Activated B cell treated with CpG ODN at 0.5 μM for 24 hours (primary cell): ENCODE measurements around the gene CROCC. TPM values are rescaled to one million over a fixed set of nuclear protein-coding genes. Genes with fewer than 3 reads are reported as not detected.
"Not testable (repeated sequence)": the region's sequence is repeated elsewhere in the genome, so short reads cannot be mapped to it uniquely, and the experiment has no call there.

Experiments
- ATAC-seq: fragments of 200-7000 bp; cut with Tn5 transposase; one replicate; pipeline ENCODE4 v1.10.0; 2021; ENCODE audit warnings: low read depth, mild to moderate bottlenecking, moderate library complexity
- CTCF ChIA-PET: fragments of 350-600 bp; sonication (Branson Sonifier 250); formaldehyde crosslinking; loops from one replicate; lab custom pipeline; 2021; ENCODE audit warnings: antibody characterized with exemption; lab: Charles Lee
- POLR2A ChIA-PET: fragments of 350-600 bp; sonication (Branson Sonifier 250); formaldehyde crosslinking; loops from one replicate; lab custom pipeline; 2021; ENCODE audit warnings: antibody characterized with exemption; lab: Charles Lee
- DNase-seq: peaks from one replicate; pipeline ENCODE4 v3.0.0; 2022
- H3K27ac Mint-ChIP-seq: one replicate; pipeline ENCODE4 v1.8.0; 2020; ENCODE audit warnings: mixed read lengths
- H3K27me3 Mint-ChIP-seq: one replicate; pipeline ENCODE4 v1.8.0; 2021; ENCODE audit warnings: mixed read lengths
- H3K36me3 Mint-ChIP-seq: one replicate; pipeline ENCODE4 v1.8.0; 2021; ENCODE audit warnings: low read depth, mixed read lengths
- H3K4me1 Mint-ChIP-seq: one replicate; pipeline ENCODE4 v1.8.0; 2021; ENCODE audit warnings: mixed read lengths
- H3K4me3 Mint-ChIP-seq: one replicate; pipeline ENCODE4 v1.8.0; 2020; ENCODE audit warnings: mild to moderate bottlenecking, mixed read lengths
- H3K9me3 Mint-ChIP-seq: one replicate; pipeline ENCODE4 v1.8.0; 2020; ENCODE audit warnings: mixed read lengths
- intact Hi-C: fragments of 100-400 bp; cut with micrococcal nuclease; formaldehyde crosslinking; loops from one replicate; pipeline ENCODE4 v1.15.1; 2024
- total RNA-seq: library from RNA; stranded (reverse); gene quantifications from 2 replicates; pipeline ENCODE4 v1.2.3, GENCODE V29; 2022
- TF ChIP-seq, protein P1 (sequence below): fragments of 200-600 bp; IDR thresholded peaks from one replicate; pipeline ENCODE4 v1.8.0; 2022; ENCODE audit warnings: antibody characterized with exemption, mild to moderate bottlenecking

The CROCC gene
- total RNA-seq, 1 donor from 2014 or later, result 30.4 TPM

DNA sequence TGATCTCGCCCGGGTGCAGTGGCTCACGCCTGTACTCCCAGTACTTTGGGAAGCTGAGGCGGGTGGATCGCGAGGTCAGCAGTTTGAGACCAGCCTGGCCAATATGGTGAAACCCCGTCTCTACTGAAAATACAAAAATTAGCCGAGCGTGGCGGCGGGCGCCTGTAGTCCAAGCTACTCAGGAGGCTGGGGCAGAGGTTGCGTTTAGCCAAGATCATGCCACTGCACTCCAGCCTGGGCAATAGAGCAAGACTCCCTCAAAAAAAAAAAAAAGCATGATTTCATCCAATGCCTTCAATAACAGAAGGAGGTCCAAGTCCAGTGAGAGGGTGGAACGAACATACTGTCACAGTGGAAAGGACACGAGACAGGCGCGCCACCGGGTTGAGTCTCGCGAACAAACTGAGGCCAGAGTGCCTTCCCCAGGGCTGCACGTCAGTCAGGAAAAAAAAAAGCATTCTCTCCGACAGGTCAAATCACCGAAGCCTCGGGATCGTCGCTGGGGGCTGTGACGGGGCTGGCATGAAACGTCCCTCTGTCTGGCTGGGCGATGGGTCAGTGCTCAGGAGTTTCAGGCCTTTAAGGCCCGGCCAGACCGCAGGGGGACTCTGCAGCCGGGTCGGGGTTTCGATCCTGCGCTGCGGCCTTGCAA is 8.4 kb upstream of the CROCC start:
- no peak for ATAC-seq
- Mint-ChIP-seq H3K4me3 (peak overlapping the region; percentile 78), H3K27me3 (no peaks in the 10 kb centered on the region), H3K27ac (peak overlapping the region; percentile 73), H3K9me3 (no peaks in the 10 kb centered on the region), H3K36me3 (no peaks in the 10 kb centered on the region), H3K4me1 (peaks cover 29% of the 10 kb centered on the region)
- intact Hi-C loops, result loop anchor here (1.0 to 2.0 kb wide), 2 partner anchors 8 to 47 kb away; no protein-coding TSS in a partner anchor
- ChIA-PET CTCF (no interaction called here), POLR2A (interaction anchor here (0.6 to 1.2 kb wide), 6 partner anchors 8 to 696 kb away, joined by 3 to 9 read pairs (median 4); no protein-coding TSS in a partner anchor)
- TF ChIP-seq, protein P1, sequence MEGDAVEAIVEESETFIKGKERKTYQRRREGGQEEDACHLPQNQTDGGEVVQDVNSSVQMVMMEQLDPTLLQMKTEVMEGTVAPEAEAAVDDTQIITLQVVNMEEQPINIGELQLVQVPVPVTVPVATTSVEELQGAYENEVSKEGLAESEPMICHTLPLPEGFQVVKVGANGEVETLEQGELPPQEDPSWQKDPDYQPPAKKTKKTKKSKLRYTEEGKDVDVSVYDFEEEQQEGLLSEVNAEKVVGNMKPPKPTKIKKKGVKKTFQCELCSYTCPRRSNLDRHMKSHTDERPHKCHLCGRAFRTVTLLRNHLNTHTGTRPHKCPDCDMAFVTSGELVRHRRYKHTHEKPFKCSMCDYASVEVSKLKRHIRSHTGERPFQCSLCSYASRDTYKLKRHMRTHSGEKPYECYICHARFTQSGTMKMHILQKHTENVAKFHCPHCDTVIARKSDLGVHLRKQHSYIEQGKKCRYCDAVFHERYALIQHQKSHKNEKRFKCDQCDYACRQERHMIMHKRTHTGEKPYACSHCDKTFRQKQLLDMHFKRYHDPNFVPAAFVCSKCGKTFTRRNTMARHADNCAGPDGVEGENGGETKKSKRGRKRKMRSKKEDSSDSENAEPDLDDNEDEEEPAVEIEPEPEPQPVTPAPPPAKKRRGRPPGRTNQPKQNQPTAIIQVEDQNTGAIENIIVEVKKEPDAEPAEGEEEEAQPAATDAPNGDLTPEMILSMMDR, result no peak
- no peak for DNase-seq

DNA sequence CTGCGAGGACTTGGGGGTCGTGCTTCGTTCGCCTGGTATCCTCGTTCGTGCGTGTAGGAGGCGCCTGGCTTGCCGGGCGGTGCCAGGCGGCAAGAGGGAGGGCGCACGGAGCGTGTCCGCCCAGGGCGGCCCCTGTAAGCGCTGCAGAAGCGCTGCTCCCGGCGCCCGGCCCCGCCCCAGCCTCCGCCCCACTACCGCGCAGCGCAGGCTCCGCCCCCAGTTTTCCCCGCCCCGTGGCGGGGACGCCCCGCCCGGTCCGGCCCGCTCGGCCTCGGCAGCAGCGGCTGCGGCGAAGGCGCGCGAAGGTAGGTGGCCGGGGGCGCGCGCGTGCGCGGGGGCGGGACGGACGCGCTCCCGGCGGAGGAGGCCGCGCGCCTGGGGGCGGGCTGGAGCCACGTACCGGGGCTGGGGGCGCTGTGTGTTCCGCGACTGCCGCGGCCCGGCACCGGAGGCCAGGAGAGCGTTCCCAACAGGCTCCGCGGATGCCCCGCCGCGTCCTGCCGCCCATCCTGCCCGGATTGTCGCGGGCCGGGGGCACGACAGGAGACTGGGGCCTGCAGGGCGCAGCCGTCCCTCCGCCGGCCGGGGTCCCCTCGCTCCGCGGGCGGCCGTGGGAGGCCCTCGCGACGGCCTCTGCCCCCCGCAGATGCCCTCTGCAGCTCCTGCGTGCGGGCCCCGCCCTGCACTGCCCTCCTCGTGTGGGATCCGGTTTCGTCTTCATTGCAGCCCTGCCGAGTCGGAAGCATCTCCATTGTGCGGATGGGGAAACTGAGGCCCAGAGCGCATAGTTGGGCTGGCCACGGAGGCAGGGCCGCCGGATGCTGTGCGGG is 7.7 kb upstream of the CROCC start:
- Mint-ChIP-seq H3K4me1 (peaks cover 29% of the 10 kb centered on the region), H3K4me3 (peak overlapping the region; percentile 84), H3K9me3 (no peaks in the 10 kb centered on the region), H3K27ac (peak overlapping the region; percentile 73), H3K27me3 (no peaks in the 10 kb centered on the region), H3K36me3 (no peaks in the 10 kb centered on the region)
- ChIA-PET POLR2A (interaction anchor here (1.0 to 1.3 kb wide), 3 partner anchors 9 to 10 kb away, joined by 3 to 14 read pairs (median 9); no protein-coding TSS in a partner anchor), CTCF (no interaction called here)
- intact Hi-C loops, result loop anchor here (1.0 to 2.0 kb wide), 3 partner anchors 9 to 139 kb away; no protein-coding TSS in a partner anchor
- peak; percentile 98 for ATAC-seq
- TF ChIP-seq, protein P1, result no peak
- DNase-seq, result peak; percentile 89

DNA sequence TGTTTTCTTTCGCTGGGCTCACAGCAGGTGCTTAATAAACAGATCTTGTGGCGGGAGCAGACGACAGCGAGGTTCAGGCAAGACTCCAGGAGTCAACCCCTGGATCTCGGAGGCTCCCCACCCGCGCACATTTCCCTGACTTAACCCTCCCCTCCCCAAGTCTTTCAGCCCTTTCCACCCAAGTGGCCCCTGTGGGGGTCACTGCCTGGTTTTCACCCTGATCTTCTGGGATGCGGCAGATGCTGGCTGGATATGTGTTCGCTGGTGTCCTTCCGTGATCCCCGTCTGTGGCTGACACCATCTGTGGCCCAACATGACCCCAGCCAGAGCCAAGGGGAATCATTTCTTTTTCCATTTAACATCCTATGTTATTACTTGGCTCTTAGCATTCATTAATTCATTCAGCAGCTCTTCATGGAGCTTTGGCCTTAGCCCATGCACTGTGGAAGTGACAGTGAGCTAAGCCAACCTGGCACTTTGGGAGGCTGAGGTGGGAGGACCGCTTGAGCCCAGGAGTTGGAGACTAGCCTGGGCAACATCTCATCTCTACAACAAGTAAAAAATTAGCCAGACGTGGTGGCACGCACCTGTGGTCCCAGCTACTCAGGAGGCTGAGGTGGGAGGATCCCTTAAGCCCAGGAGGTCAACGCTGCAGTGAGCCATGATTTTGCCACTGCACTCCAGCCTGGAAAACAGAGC is 6.7 kb upstream of the CROCC start:
- DNase-seq, H3K27ac Mint-ChIP-seq, ATAC-seq, H3K9me3 Mint-ChIP-seq, H3K36me3 Mint-ChIP-seq, H3K27me3 Mint-ChIP-seq: not testable (repeated sequence)
- POLR2A ChIA-PET, result interaction anchor here (1.3 kb wide), 1 partner anchor 10 kb away, joined by 14 read pairs; no protein-coding TSS in a partner anchor
- Mint-ChIP-seq H3K4me3 (peak overlapping the region; percentile 84), H3K4me1 (peaks cover 28% of the 10 kb centered on the region)
- intact Hi-C loops, result loop anchor here (2.0 kb wide), 1 partner anchor 138 kb away; no protein-coding TSS in a partner anchor
- CTCF ChIA-PET, result interaction anchor here (0.8 kb wide), 1 partner anchor 46 kb away, joined by 3 read pairs; no protein-coding TSS in a partner anchor

DNA sequence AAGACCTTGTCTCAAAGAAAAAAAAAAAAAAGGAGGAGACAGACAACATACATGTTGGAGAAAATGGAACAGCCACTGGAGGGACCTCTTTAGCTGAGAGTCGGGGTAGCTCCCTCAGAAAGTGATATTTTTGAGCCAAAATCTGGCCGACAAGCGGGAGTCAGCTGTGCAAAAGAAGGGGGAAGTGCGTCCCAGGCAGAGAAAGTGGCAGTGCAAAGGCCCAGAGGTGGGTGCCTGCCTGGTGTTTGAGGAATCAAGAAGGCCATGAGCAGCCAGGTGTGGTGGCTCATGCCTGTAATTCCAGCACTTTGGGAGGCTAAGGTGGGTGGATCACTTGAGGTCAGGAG is 6.1 kb upstream of the CROCC start:
- H3K9me3 Mint-ChIP-seq, result no peaks in the 10 kb centered on the region
- CTCF ChIA-PET, result interaction anchor here (0.8 kb wide), 1 partner anchor 45 kb away, joined by 3 read pairs; no protein-coding TSS in a partner anchor
- H3K27me3 Mint-ChIP-seq, result no peaks in the 10 kb centered on the region

DNA sequence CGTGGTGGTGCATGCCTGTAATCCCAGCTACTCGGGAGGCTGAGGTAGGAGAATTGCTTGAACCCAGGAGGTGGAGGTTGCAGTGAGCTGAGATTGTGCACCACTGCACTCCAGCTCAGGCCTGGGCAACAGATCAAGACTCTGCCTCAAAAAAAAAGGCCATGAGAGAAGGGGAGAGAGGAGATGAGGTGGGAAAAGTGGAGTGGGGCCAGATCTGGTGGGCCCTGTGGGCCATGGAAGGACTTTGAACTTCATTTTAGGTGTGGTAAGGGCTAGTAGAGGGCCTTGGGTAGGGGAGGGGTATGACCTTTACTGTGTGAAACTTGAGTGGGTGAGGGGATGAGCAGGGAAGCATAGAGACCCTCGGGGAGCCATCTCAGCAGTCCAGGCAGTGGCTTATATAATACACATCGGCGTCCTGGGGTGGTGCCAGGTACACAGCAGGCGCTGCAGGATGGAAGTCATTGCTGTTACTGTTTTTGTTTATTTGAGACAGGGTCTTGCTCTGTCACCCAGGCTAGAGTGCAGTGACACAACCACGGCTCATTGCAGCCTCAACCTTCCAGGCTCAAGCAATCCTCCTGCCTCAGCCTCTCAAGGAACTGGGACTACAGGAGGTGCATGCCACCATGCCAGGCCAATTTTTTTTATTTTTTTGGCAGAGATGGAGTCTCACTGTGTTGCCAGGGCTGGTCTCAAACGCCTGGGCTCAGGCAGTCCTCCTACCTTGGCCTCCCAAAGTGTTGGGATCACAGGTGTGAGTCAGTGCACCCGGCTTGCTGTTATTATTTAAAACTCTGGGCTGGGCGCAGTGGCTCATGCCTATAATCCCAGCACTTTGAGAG is 5.5 kb upstream of the CROCC start:
- POLR2A ChIA-PET, CTCF ChIA-PET: not testable (repeated sequence)
- peaks cover 28% of the 10 kb centered on the region for H3K4me1 Mint-ChIP-seq

More for the DNA sequence above, 6.1 kb upstream of the CROCC start:
- H3K36me3 Mint-ChIP-seq, result no peaks in the 10 kb centered on the region
- DNase-seq, result no peak
- no peak overlapping the region for H3K27ac Mint-ChIP-seq
- H3K4me3 Mint-ChIP-seq, result peak overlapping the region; percentile 84
- ATAC-seq, result no peak
- POLR2A ChIA-PET, result no interaction called here
- TF ChIP-seq, protein P1, result no peak
- H3K4me1 Mint-ChIP-seq, result peaks cover 28% of the 10 kb centered on the region
- intact Hi-C loops, result loop anchor here (2.0 kb wide), 1 partner anchor 137 kb away; no protein-coding TSS in a partner anchor

More for the DNA sequence above, 5.5 kb upstream of the CROCC start:
- H3K9me3 Mint-ChIP-seq, H3K36me3 Mint-ChIP-seq, DNase-seq, ATAC-seq, H3K27me3 Mint-ChIP-seq, intact Hi-C loops, H3K27ac Mint-ChIP-seq, H3K4me3 Mint-ChIP-seq: not testable (repeated sequence)
